ENCODE results near the gene KLHL21.
"Not testable (repeated sequence)": the region's sequence is repeated elsewhere in the genome, so short reads cannot be mapped to it uniquely, and the experiment has no call there.

The KLHL21 gene, protein sequence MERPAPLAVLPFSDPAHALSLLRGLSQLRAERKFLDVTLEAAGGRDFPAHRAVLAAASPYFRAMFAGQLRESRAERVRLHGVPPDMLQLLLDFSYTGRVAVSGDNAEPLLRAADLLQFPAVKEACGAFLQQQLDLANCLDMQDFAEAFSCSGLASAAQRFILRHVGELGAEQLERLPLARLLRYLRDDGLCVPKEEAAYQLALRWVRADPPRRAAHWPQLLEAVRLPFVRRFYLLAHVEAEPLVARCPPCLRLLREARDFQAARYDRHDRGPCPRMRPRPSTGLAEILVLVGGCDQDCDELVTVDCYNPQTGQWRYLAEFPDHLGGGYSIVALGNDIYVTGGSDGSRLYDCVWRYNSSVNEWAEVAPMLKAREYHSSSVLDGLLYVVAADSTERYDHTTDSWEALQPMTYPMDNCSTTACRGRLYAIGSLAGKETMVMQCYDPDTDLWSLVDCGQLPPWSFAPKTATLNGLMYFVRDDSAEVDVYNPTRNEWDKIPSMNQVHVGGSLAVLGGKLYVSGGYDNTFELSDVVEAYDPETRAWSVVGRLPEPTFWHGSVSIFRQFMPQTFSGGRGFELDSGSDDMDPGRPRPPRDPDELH

GRCh38 chr1:6602669-6603237, at the start of gene KLHL21:
Gene KLHL21, minus strand, starts transcription at chr1:6602869. Its CDS starts 52 bp downstream, at chr1:6602817.
- DNase-seq (ENCODE audit: low read depth) = peak; percentile 68

- DNase-seq (ENCODE audit: low read depth) = no peak
Observed at GRCh38 chr1:6651909-6652308, 49.2 kb upstream of the KLHL21 start.

- no peak for DNase-seq (ENCODE audit: low read depth)
Observed at GRCh38 chr1:6648556-6648955, 45.9 kb upstream of the KLHL21 start.

DNA sequence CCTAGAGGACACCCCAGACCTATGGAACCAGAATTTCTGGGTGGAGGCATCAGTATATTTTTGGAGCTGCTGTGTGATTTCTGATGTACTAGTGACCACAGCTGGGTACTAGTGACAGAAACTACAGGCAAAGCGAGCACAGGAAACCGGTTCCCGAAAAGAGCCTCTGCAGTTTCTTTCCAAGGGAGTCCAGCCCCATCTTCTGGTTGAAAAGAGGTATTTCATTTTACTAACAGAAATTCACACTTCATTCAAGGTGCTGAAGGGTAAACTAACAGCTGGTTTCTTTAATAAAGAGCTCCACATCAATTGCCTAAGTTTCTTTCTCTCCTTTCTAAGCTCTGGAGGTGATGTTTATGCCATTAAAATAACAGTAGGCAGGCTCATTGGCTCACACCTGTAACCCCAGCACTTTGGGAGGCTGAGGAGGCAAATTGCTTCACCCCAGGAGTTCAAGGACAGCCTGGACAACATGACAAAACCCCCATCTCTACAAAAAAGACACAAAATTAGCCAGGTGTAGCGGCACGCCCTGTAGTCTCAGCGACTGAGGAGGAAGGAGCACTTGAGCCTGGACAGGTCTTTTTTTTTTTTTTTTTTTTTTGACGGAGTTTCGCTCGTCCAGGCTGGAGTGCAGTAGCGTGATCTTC, 44.0 kb upstream of the KLHL21 start:
- DNase-seq (ENCODE audit: low read depth) = no peak

DNA sequence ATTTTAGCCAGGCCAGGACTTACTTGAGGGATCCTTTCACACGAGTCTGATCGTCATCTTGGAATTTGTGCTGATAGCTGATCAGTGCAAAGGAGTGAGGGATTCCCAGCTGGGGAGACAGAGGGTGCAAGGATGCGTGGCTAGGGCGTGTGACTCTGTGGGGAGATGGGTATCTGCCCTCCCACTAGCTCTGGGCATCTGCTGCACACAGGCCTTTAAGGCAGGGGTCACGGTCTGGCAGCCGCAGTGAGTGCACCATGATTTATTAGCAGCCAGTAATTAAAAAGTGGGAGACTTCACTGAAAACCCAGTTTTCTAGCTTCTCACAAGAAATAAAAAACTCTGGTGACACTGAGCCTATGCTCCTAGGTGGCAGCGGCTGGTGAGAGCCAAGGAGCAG, 42.3 kb upstream of the KLHL21 start:
- no peak for DNase-seq (ENCODE audit: low read depth)

- not testable (repeated sequence) for DNase-seq (ENCODE audit: low read depth)
Observed at GRCh38 chr1:6640867-6641266, 38.2 kb upstream of the KLHL21 start.

- no peak for DNase-seq (ENCODE audit: low read depth)
Observed at GRCh38 chr1:6638226-6638625, 35.6 kb upstream of the KLHL21 start.

DNA sequence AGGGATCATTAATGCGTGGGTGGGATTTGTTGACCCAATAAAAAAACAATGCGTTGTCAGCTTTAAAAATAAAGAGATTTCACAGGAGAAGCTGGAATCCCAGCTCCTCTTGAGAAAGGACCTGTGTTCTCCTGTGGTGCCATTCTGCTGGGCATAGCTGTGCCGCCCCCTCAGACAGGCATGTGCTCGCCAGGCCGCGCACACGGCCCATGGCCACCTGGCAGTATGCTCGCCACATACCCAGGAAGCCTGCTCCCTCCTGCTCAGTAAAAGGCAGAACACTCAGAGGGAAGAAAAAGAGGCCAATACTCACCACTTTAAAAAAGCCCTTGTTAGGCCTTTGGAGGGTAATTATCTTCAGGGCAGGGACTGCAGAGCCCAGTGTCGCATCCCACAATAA, 35.1 kb upstream of the KLHL21 start:
- DNase-seq (ENCODE audit: low read depth) = no peak

GRCh38 chr1:6636778-6637177, 34.1 kb upstream of the KLHL21 start:
- DNase-seq (ENCODE audit: low read depth) = not testable (repeated sequence)

DNA sequence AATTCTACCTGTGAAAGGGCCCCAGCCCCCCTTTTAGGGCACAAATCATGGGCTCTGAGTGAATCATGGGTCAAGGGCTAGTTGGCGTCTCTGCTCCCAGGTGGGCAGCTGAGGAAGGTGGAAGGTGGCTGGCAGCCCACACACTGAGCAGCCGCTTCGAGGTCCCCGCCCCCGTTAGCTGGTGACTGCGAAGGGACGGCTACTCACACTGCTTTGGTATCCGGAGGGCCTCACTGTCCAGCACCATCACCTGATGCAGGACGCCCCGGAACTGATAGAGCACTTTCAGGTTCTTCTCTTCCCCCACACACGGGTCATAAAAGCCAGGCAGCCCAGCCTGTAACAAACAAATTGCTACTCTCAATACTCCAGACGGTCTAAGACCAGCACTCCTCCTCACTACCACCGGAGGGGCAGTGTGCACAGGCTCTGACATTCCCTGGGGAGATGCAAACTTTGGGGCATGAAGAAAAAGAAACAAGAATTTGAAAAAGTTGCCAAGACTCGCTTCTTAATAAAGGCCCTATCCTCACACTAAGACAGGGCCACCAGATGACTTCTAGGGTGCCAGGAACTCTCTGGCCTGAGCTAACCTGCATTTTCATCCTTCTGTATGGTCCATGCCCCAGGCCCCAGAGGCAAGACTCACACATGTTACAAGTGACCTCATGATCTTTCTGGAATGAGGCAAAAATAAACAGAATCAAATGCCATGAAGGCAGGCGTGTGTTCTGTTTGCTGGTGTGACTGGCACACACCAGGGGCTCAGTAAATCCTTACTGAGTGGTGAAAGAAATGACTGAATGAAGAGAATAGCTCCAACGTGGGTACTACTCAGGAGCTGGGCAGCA, 33.5 kb upstream of the KLHL21 start:
- DNase-seq (ENCODE audit: low read depth) = no peak

GRCh38 chr1:6635161-6635909, 32.7 kb upstream of the KLHL21 start:
- no peak for DNase-seq (ENCODE audit: low read depth)

DNA sequence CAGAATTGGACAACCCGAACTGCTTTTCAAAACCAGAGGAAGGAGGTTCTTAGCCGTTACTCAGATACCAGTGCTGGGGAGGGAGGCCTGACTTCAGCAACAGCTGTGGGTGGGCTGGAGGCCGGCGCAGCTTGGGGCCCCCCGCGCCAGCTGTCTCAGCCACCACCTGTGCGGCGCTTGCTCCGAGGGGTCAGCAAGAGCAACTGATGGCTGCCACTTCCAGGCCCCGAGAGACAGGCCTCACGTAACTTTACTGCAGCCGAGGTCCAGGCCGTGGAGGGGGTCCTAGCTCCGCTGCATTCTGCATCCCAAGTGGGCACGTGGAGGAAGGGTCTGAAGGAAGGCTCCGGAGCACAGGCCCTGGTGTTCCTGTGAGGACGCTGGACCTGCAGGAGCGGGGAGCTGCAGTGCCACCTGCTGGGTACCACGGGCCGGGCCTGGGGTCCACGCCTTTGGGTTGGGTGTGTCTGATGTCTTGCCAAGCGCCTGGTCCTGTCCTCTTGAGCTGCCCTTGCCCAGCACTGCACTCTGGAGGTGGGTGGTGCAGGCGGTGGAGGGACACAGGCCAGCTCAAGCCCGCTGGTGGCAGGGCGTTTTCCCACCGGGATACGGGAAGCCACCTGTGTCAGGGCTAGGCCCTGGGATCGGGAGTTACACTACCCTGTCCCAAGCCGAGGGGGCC, 31.8 kb upstream of the KLHL21 start:
- DNase-seq (ENCODE audit: low read depth) = no peak

DNA sequence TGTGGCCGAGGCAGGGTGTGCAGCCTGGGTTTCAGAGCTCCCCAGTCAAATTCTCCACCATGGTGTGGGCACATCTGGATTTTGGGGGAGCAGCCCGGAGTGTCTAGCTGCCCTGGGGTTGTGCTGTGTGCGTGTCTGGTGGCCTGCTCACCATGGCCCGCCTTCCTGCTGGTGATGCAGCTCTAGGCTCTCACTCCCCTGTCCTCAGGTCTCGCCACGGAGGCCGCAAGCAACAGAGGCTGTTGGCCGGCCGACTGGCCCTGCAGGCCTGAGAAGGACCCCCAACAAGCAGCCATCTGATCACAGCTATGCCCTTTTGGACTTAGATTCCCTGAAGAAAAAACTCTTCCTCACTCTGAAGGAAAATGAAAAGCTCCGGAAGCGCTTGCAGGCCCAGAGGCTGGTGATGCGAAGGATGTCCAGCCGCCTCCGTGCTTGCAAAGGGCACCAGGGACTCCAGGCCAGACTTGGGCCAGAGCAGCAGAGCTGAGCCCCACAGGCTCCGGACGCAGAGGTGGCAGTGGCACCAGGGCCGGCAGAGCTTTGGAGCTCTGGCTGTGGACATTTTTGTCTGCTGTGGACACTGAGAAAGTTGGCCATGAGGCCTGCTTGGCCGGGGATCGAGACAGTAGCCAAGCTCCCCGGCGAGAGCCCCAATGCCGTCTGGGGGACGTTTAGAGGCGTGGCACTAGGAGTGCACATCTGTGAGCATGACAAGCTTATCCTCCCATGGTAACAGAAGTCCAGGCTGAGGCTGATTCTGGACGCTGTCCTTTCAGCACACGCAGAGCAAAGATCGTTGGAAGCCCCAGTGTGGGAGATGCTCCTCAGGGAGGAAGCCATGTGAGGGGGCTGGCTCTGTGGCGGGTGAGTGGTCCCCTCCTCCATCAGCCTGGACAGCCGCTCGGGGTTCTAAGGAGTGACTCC, 30.2 kb upstream of the KLHL21 start:
- no peak for DNase-seq (ENCODE audit: low read depth)

GRCh38 chr1:6631058-6631457, 28.4 kb upstream of the KLHL21 start:
- DNase-seq (ENCODE audit: low read depth) = no peak

GRCh38 chr1:6630027-6630426, 27.4 kb upstream of the KLHL21 start:
- no peak for DNase-seq (ENCODE audit: low read depth)

- no peak for DNase-seq (ENCODE audit: low read depth)
Observed at GRCh38 chr1:6628971-6629479, 26.4 kb upstream of the KLHL21 start.

- no peak for DNase-seq (ENCODE audit: low read depth)
Observed at GRCh38 chr1:6627841-6628545, 25.3 kb upstream of the KLHL21 start.

DNA sequence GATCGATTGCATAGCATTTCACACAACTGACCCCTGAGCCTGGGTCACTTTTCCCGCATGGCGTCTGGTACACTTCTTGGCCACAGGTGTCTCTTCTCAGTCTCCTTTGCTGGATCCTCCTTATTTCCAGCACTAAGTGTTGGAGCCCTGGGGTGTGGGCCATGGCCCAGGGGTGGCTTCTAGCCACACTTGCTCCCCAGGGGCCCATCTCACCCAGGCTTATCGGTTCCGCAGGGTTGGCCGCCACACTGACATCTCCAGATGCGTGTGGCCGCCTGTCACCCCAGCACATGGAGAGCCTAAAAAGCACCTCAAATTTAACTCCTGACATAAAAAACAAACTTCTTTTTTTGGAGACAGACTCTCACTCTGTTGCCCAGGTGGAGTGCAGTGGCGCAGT, 24.4 kb upstream of the KLHL21 start:
- DNase-seq (ENCODE audit: low read depth) = no peak

All from stimulated activated CD8-positive, alpha-beta memory T cell treated with anti-CD3 and anti-CD28 coated beads, Interleukin-7, amount 100 ng/mL, for 24 hours (primary cell).